NOMO-1 treated with dmso at 0.1 percent for 144 hours (cell line): Measurements from ENCODE around the gene REG1B.

ENCODE experiments used
- DNase-seq: peaks from one replicate; lab custom pipeline; 2025; ENCODE audit not compliant: unreplicated experiment; lab: John Stamatoyannopoulos, UW

Gene REG1B

GRCh38 chr2:79087785-79088364 is at the start of gene REG1B:
TSS of gene REG1B (minus strand) at chr2:79087993. CDS start at chr2:79087612, 381 bp downstream.
- DNase-seq, result no peak

GRCh38 chr2:79131687-79132086 is 43.9 kb upstream of the REG1B start:
- DNase-seq, result no peak

- no peak for DNase-seq
Observed at GRCh38 chr2:79129804-79130203, 42.0 kb upstream of the REG1B start.

- no peak for DNase-seq
Observed at GRCh38 chr2:79129260-79129659, 41.5 kb upstream of the REG1B start.

- no peak for DNase-seq
Observed at GRCh38 chr2:79128406-79128805, 40.6 kb upstream of the REG1B start.

GRCh38 chr2:79125721-79125985 is 37.9 kb upstream of the REG1B start:
- DNase-seq, result no peak

GRCh38 chr2:79124907-79125720 is 37.3 kb upstream of the REG1B start:
- no peak for DNase-seq

GRCh38 chr2:79122676-79123075 is 34.9 kb upstream of the REG1B start:
- DNase-seq, result no peak

GRCh38 chr2:79120194-79120713 is 32.5 kb upstream of the REG1B start, which contains the start of gene REG1A:
TSS of gene REG1A (plus strand) at chr2:79120488. CDS start at chr2:79120862, 374 bp downstream.
- DNase-seq, result no peak

GRCh38 chr2:79116997-79117928 is 29.5 kb upstream of the REG1B start:
- no peak for DNase-seq

GRCh38 chr2:79114797-79115494 is 27.2 kb upstream of the REG1B start:
- DNase-seq, result no peak

- DNase-seq, result no peak
Observed at GRCh38 chr2:79112269-79112668, 24.5 kb upstream of the REG1B start.

GRCh38 chr2:79105259-79105658 is 17.5 kb upstream of the REG1B start:
- DNase-seq, result no peak

- no peak for DNase-seq
Observed at GRCh38 chr2:79103214-79103613, 15.4 kb upstream of the REG1B start.

- no peak for DNase-seq
Observed at GRCh38 chr2:79101024-79101423, 13.2 kb upstream of the REG1B start.

- no peak for DNase-seq
Observed at GRCh38 chr2:79100285-79100684, 12.5 kb upstream of the REG1B start.

- no peak for DNase-seq
Observed at GRCh38 chr2:79099140-79099686, 11.4 kb upstream of the REG1B start.

- DNase-seq, result no peak
Observed at GRCh38 chr2:79097843-79098242, 10.1 kb upstream of the REG1B start.

- DNase-seq, result no peak
Observed at GRCh38 chr2:79090693-79091092, 2.9 kb upstream of the REG1B start.

GRCh38 chr2:79086255-79086654 is 1.5 kb downstream of the REG1B start:
- no peak for DNase-seq

- no peak for DNase-seq
Observed at GRCh38 chr2:79085382-79085781, 2.4 kb downstream of the REG1B start.
